ENCODE measurements around the gene ATP8A2.

Gene ATP8A2

GRCh38 chr13:25738342-25739196 is 366.8 kb downstream of the ATP8A2 start:
- DNase-seq, result no peak

GRCh38 chr13:25739376-25739775 is 367.6 kb downstream of the ATP8A2 start:
- no peak for DNase-seq

GRCh38 chr13:25741796-25742195 is 370.0 kb downstream of the ATP8A2 start:
- DNase-seq, result no peak

- no peak for DNase-seq
These were observed 370.4 kb downstream of the ATP8A2 start for GRCh38 chr13:25742220-25742619.

- DNase-seq, result no peak
These were observed 371.6 kb downstream of the ATP8A2 start for GRCh38 chr13:25743421-25743820.

- DNase-seq, result no peak
These were observed 372.4 kb downstream of the ATP8A2 start for GRCh38 chr13:25744178-25744577.

GRCh38 chr13:25746131-25746530 is 374.4 kb downstream of the ATP8A2 start:
- DNase-seq, result no peak

- DNase-seq, result no peak
These were observed 381.3 kb downstream of the ATP8A2 start for GRCh38 chr13:25752957-25753551.

- DNase-seq, result no peak
These were observed 382.2 kb downstream of the ATP8A2 start for GRCh38 chr13:25753976-25754375.

GRCh38 chr13:25756251-25756650 is 384.5 kb downstream of the ATP8A2 start:
- no peak for DNase-seq

- DNase-seq, result no peak
These were observed 385.1 kb downstream of the ATP8A2 start for GRCh38 chr13:25756912-25757311.

- no peak for DNase-seq
These were observed 389.3 kb downstream of the ATP8A2 start for GRCh38 chr13:25761041-25761440.

- no peak for DNase-seq
These were observed 390.5 kb downstream of the ATP8A2 start for GRCh38 chr13:25762281-25762680.

GRCh38 chr13:25762795-25763377 is 391.1 kb downstream of the ATP8A2 start:
- no peak for DNase-seq

- DNase-seq, result no peak
These were observed 392.6 kb downstream of the ATP8A2 start for GRCh38 chr13:25764378-25764777.

GRCh38 chr13:25765266-25765665 is 393.5 kb downstream of the ATP8A2 start:
- DNase-seq, result no peak

- DNase-seq, result no peak
These were observed 394.8 kb downstream of the ATP8A2 start for GRCh38 chr13:25766576-25766975.

- DNase-seq, result no peak
These were observed 395.2 kb downstream of the ATP8A2 start for GRCh38 chr13:25766991-25767390.

GRCh38 chr13:25768376-25768775 is 396.6 kb downstream of the ATP8A2 start:
- DNase-seq, result no peak

- no peak for DNase-seq
These were observed 397.1 kb downstream of the ATP8A2 start for GRCh38 chr13:25768838-25769237.

GRCh38 chr13:25770601-25771000 is 398.8 kb downstream of the ATP8A2 start:
- no peak for DNase-seq

- no peak for DNase-seq
These were observed 399.4 kb downstream of the ATP8A2 start for GRCh38 chr13:25771202-25771601.

GRCh38 chr13:25771641-25772478 is 400.1 kb downstream of the ATP8A2 start:
- no peak for DNase-seq

All from stimulated activated CD4-positive, alpha-beta T cell treated with anti-CD3 and anti-CD28 coated beads, Interleukin-4, amount 100 ng/mL, for 24 hours (primary cell).